SK-N-SH (cell line): ENCODE data around the gene PTPRJ. TPM values are rescaled to one million over a fixed set of nuclear protein-coding genes. Genes with fewer than 3 reads are reported as not detected.

Experiments used
- CTCF ChIA-PET: fragments of 300-600, 350-600 bp; formaldehyde crosslinking; extraction: SDS; loops from one replicate; lab custom pipeline; 2021; lab: Yijun Ruan, JAX
- POLR2A ChIA-PET: fragments of 350-600 bp; sonication (Branson Sonifier 250); formaldehyde crosslinking; extraction: SDS; loops from one replicate; lab custom pipeline; 2020; ENCODE audit warnings: antibody characterized with exemption, inconsistent platforms; lab: Yijun Ruan, JAX
- DNase-seq: peaks from one replicate; pipeline ENCODE4 v3.0.0; 2012
- H2AFZ ChIP-seq: fragments of 200-600 bp; sonication (generic); 2 replicates; pipeline ENCODE4 v1.8.1; 2016; ENCODE audit warnings: antibody characterized with exemption, mild to moderate bottlenecking, low read depth
- H3F3A ChIP-seq: fragments of 200-600 bp; sonication (generic); replicated peaks from 2 replicates; pipeline ENCODE3; 2016; ENCODE audit warnings: antibody characterized with exemption, mild to moderate bottlenecking; ENCODE audit not compliant: insufficient read depth
- H3K27ac ChIP-seq, 2 experiments: fragments of 200-500 bp in 1 of 2; fragments of 200-600 bp in 1 of 2; sonication (Bioruptor generic) in 1 of 2; sonication (generic), shearing (Covaris generic) in 1 of 2; 2 replicates each; pipeline versions ENCODE4 v1.5.1 to v1.6.1; 2014 to 2016; ENCODE audit warnings: low read depth in 2 of 2, inconsistent platforms in 1 of 2, low read length in 1 of 2, mild to moderate bottlenecking in 1 of 2, mixed read lengths in 1 of 2
- H3K27me3 ChIP-seq: fragments of 200-600 bp; sonication (generic), shearing (Covaris generic); 2 replicates; pipeline ENCODE4 v1.6.1; 2016; ENCODE audit warnings: mixed run types; ENCODE audit not compliant: insufficient read depth
- H3K36me3 ChIP-seq, 2 experiments: fragments of 200-500 bp in 1 of 2; fragments of 200-600 bp in 1 of 2; sonication (Bioruptor generic) in 1 of 2; sonication (generic) in 1 of 2; replicated peaks in 1 of 2; 2 replicates each; pipeline versions ENCODE3 to v1.5.1; 2014 to 2016; ENCODE audit warnings: low read length in 1 of 2, mild to moderate bottlenecking in 1 of 2; ENCODE audit not compliant: insufficient read depth in 2 of 2, control insufficient read depth in 1 of 2
- H3K4me1 ChIP-seq, 2 experiments: fragments of 200-500 bp in 1 of 2; fragments of 200-600 bp in 1 of 2; sonication (Bioruptor generic) in 1 of 2; sonication (generic), shearing (Covaris generic) in 1 of 2; 2 replicates each; pipeline versions ENCODE4 v1.5.1 to v1.6.1; 2014 to 2016; ENCODE audit warnings: low read depth in 1 of 2, low read length in 1 of 2, mixed run types in 1 of 2; ENCODE audit not compliant: insufficient read depth in 2 of 2, control insufficient read depth in 1 of 2
- H3K4me2 ChIP-seq: fragments of 200-600 bp; sonication (generic), shearing (Covaris generic); 2 replicates; pipeline ENCODE4 v1.6.1; 2017; ENCODE audit warnings: mixed run types
- H3K4me3 ChIP-seq, 2 experiments: fragments of 200-500 bp in 1 of 2; fragments of 200-600 bp in 1 of 2; sonication (Bioruptor generic) in 1 of 2; sonication (generic), shearing (Covaris generic) in 1 of 2; 2 replicates each; pipeline versions ENCODE4 v1.5.1 to v1.8.1; 2014 to 2016; ENCODE audit warnings: low read depth in 2 of 2, inconsistent platforms in 1 of 2, low read length in 1 of 2, mild to moderate bottlenecking in 1 of 2, mixed read lengths in 1 of 2, moderate library complexity in 1 of 2
- H3K79me2 ChIP-seq: fragments of 200-600 bp; sonication (generic); 2 replicates; pipeline ENCODE4 v1.8.1; 2017; ENCODE audit warnings: mild to moderate bottlenecking; ENCODE audit not compliant: insufficient read depth
- H3K9ac ChIP-seq: fragments of 200-600 bp; sonication (generic); 2 replicates; pipeline ENCODE4 v1.6.1; 2017; ENCODE audit warnings: mixed run types
- H3K9me2 ChIP-seq: fragments of 200-600 bp; sonication (generic); 2 replicates; pipeline ENCODE4 v1.6.1; 2017; ENCODE audit warnings: mixed run types
- H3K9me3 ChIP-seq: fragments of 200-600 bp; sonication (generic); 2 replicates; pipeline ENCODE4 v1.6.1; 2017; ENCODE audit warnings: mixed run types, mild to moderate bottlenecking, moderate library complexity
- H4K20me1 ChIP-seq: fragments of 200-600 bp; sonication (generic); 2 replicates; pipeline ENCODE4 v1.6.1; 2017; ENCODE audit warnings: mild to moderate bottlenecking, mixed run types; ENCODE audit not compliant: insufficient read depth
- CTCF ChIP-seq: fragments of 200-600 bp; sonication (generic); IDR thresholded peaks from 2 replicates; pipeline ENCODE4 v1.6.1; 2017; ENCODE audit warnings: antibody characterized with exemption, mild to moderate bottlenecking, moderate library complexity
- EP300 ChIP-seq, 2 experiments: IDR thresholded peaks; 2 replicates each; pipeline versions ENCODE4 v1.4.0 to v1.6.1; 2012; ENCODE audit warnings: borderline replicate concordance in 1 of 2, low read depth in 1 of 2, low read length in 1 of 2
- GABPA ChIP-seq: IDR thresholded peaks from 2 replicates; pipeline ENCODE4 v1.4.0; 2012; ENCODE audit warnings: low read depth, mild to moderate bottlenecking
- GATA2 ChIP-seq: sonication (generic); formaldehyde crosslinking; IDR thresholded peaks from 2 replicates; pipeline ENCODE4 v1.5.0; 2020; ENCODE audit warnings: mild to moderate bottlenecking, missing genetic modification reagents
- IRF3 ChIP-seq: fragments of 150-350 bp; IDR thresholded peaks from 2 replicates; pipeline ENCODE4 v1.6.1; 2016; ENCODE audit warnings: mild to moderate bottlenecking, low read depth, low read length
- JUND ChIP-seq: IDR thresholded peaks from 2 replicates; pipeline ENCODE4 v1.4.0; 2012
- MXI1 ChIP-seq: IDR thresholded peaks from 2 replicates; pipeline ENCODE4 v1.6.1; 2012; ENCODE audit warnings: mild to moderate bottlenecking, low read depth, low read length, improper control_type of control experiment
- PBX3 ChIP-seq: IDR thresholded peaks from 2 replicates; pipeline ENCODE4; 2012
- RFX5 ChIP-seq: IDR thresholded peaks from 2 replicates; pipeline ENCODE4 v1.6.1; 2012; ENCODE audit warnings: mild to moderate bottlenecking, improper control_type of control experiment, low read length
- SIN3A ChIP-seq: IDR thresholded peaks from 2 replicates; pipeline ENCODE4 v1.6.1; 2012; ENCODE audit warnings: low read depth, mild to moderate bottlenecking, low read length, moderate library complexity, borderline replicate concordance
- SMC3 ChIP-seq: IDR thresholded peaks from 2 replicates; pipeline ENCODE4 v1.6.1; 2012; ENCODE audit warnings: low read depth, low read length, improper control_type of control experiment
- TCF12 ChIP-seq: IDR thresholded peaks from 2 replicates; pipeline ENCODE4 v1.4.0; 2012
- TEAD4 ChIP-seq: IDR thresholded peaks from 2 replicates; pipeline ENCODE4 v1.4.0; 2012; ENCODE audit warnings: mild to moderate bottlenecking, borderline replicate concordance; ENCODE audit not compliant: insufficient read depth
- WGBS: methylation state at CpG from one replicate; pipeline ENCODE4 v1.1.6; 2017; ENCODE audit warnings: low lambda C conversion rate; 5-methylcytosine and 5-hydroxymethylcytosine counted together
- polyA plus RNA-seq, 3 experiments: library from polyadenylated mRNA; depleted of rRNA; stranded (reverse); fragments of >200 nt; gene quantifications; 2 replicates each; pipeline ENCODE4 v1.2.3, GENCODE V29; 2012

PTPRJ gene
- polyA plus RNA-seq, 1 of the 3 experiments (the other 2 are of a cell fraction), result 4.5 TPM

GRCh38 chr11:47967577-47968525, 12.5 kb upstream of the PTPRJ start:
- H4K20me1 ChIP-seq, result no peaks in the 10 kb centered on the region
- no peak for TF ChIP-seq IRF3
- POLR2A ChIA-PET, result no interaction called here

GRCh38 chr11:47969401-47969800, 11.0 kb upstream of the PTPRJ start:
- H3K9me2 ChIP-seq, result no peaks in the 10 kb centered on the region
- no peaks in the 10 kb centered on the region for H3K9me3 ChIP-seq
- no peak overlapping the region for H3K9ac ChIP-seq
- TF ChIP-seq SMC3 (no peak), TCF12 (no peak), PBX3 (no peak), SIN3A (no peak), GABPA (no peak), RFX5 (no peak), EP300 (IDR thresholded peaks at IDR 0.05; ENCODE audit: borderline replicate concordance in 1 of 2, low read depth in 1 of 2, low read length in 1 of 2) (no peak), MXI1 (no peak), JUND (no peak), GATA2 (CRISPR knock-in tag) (no peak), TEAD4 (no peak), CTCF (no peak)
- H3K36me3 ChIP-seq, result no peaks in the 10 kb centered on the region
- no peak overlapping the region for H3K4me3 ChIP-seq
- no peak overlapping the region for H3K4me2 ChIP-seq
- no peaks in the 10 kb centered on the region for H4K20me1 ChIP-seq
- no peaks in the 10 kb centered on the region for H3K27me3 ChIP-seq
- 98% methylated on average over 8 of the region's 8 CpGs for WGBS
- ChIA-PET POLR2A (no interaction called here), CTCF (interaction anchor here (1.3 to 1.4 kb wide), 2 partner anchors 11 to 35 kb away, joined by 3 to 4 read pairs; no protein-coding TSS in a partner anchor)
- peaks cover 15% of the 10 kb centered on the region for H3F3A ChIP-seq
- H2AFZ ChIP-seq, result no peak overlapping the region
- no peaks in the 10 kb centered on the region for H3K79me2 ChIP-seq
- no peak overlapping the region for H3K27ac ChIP-seq
- peaks cover 4 to 9% of the 10 kb centered on the region in 2 experiments; a peak in 3 of 4 replicates for H3K4me1 ChIP-seq
- no peak for DNase-seq

More at GRCh38 chr11:47967577-47968525, 12.5 kb upstream of the PTPRJ start:
- Histone ChIP-seq H3K9ac (no peak overlapping the region), H3K4me2 (no peak overlapping the region), H3K4me3 (no peak overlapping the region), H3F3A (peaks cover under 1% of the 10 kb centered on the region), H3K9me3 (no peaks in the 10 kb centered on the region), H3K27ac (no peak overlapping the region), H3K27me3 (no peaks in the 10 kb centered on the region), H3K9me2 (no peaks in the 10 kb centered on the region), H3K4me1 (peaks cover 0 to 4% of the 10 kb centered on the region in 2 experiments; a peak in 1 of 4 replicates), H2AFZ (no peak overlapping the region), H3K36me3 (no peaks in the 10 kb centered on the region), H3K79me2 (no peaks in the 10 kb centered on the region)
- CTCF ChIA-PET, result interaction anchor here (1.3 kb wide), 1 partner anchor 141 kb away, joined by 3 read pairs; no protein-coding TSS in a partner anchor
- DNase-seq, result no peak
- WGBS, result 71% methylated on average over 9 of the region's 9 CpGs
